Myocyte (in vitro differentiated cells): ENCODE measurements around the gene PPP6R2. TPM values are rescaled to one million over a fixed set of nuclear protein-coding genes. Genes with fewer than 3 reads are reported as not detected.
"Not testable (repeated sequence)": the region's sequence is repeated elsewhere in the genome, so short reads cannot be mapped to it uniquely, and the experiment has no call there.

Experiments used
- DNase-seq: peaks from one replicate; pipeline ENCODE4 v3.0.0-alpha.2; 2012; ENCODE audit warnings: low read depth
- total RNA-seq: library from RNA; depleted of rRNA; stranded (reverse); fragments of >200 nt; gene quantifications from 2 replicates; pipeline ENCODE4 v1.2.3, GENCODE V29; 2014

Gene PPP6R2
- total RNA-seq, 1 donor from 2014 or later = 65.8 TPM

DNA sequence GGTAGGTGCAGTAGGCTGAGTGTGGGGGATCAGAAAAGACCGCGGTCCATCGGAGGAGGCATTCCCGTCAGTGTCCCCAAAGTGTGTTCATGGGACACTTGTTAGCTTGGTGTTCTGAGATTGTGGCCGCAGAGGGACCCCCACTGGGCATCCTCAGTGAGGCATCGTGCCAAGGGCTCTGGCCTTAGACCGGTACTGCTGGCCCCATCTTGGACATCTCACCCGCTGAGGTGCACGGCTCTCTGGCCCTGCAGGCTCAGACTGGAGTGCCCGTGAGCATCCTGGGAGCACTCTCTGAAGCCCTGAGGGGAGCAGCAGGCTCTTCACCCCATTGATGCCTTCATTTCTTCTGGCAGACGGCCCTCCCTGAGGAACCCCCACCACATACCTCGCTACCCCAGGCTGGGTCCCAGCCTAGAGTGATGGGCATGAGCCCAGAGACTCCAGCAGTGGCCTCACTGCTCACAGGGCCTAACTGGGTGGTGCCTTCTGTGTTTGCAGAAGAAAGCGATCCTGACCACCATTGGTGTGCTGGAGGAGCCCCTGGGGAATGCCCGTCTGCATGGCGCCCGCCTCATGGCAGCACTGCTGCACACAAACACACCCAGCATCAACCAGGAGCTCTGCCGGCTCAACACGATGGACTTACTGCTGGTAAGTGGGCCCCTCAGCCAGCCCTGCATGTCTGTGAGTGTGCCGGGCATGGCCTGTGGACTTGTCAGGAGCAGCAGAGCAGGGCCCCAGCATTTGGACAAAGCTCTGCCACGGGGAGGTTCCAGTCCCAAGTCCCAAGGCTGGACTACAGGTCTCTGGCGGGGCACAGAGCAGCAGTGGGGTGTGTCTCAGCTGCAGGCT is 80.1 kb downstream of the PPP6R2 start:
- no peak for DNase-seq

DNA sequence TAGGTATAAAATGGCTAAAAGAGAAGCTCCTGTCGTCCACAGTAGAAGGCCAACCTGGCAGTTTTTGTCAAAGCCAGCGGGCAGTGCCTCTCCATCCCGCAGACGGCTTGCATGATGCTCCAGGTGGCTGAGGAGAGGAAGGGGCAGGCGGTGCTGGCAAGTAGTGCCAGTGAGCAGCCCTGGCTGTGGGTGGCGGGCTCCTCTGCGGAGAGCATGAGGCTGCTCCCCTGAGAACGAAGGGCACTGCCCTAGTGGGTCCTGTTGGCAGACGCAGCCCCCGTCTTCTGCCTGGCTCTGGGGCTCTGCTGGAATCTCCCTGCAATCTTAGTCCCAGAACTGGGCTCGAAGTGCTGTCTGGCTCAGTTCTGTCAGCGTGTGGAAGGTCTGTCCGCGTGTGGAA is 80.8 kb downstream of the PPP6R2 start:
- no peak for DNase-seq

- no peak for DNase-seq
Measured at GRCh38 chr22:50425179-50425916, 82.2 kb downstream of the PPP6R2 start.

- no peak for DNase-seq
Measured at GRCh38 chr22:50432131-50432876, 89.2 kb downstream of the PPP6R2 start.

DNA sequence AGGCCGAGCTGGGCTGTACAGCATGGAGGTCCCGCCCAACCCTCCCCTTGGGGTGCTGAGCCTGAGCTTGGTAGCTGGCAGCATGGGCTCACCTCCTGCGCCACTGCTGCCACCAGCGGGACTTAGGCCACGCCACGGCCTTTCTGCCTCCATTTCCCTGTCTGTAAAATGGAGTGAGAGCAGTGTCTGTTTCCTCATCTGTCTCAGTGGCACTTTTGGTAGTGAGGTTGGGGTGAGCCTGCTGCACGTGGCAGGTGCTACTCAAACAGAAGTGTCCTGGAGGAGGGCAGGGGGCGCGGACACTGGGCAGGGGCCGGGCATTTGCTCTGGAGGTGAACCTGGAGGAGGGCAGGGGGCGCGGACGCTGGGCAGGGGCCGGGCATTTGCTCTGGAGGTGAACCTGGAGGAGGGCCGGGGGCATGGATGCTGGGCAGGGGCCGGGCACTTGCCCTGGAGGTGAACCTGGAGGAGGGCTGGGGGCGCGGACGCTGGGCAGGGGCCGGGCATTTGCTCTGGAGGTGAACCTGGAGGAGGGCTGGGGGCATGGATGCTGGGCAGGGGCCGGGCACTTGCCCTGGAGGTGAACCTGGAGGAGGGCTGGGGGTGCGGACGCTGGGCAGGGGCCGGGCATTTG is 89.9 kb downstream of the PPP6R2 start:
- not testable (repeated sequence) for DNase-seq

DNA sequence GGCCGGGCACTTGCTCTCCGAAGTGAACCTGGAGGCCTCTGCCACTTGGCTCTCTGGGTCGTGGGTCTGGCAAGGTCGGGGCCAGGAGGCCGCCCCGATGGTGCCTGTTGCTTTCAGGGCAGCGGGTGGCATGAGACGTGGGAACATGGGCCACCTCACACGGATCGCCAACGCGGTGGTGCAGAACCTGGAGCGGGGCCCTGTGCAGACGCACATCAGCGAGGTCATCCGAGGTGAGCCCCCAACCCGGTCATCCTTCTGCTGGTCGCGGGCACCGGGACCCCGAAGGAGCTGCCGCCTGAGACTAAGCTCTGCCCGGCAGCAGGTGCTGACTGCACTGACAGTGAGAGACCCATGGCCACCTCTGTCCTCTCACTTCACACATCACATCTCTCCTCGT is 91.7 kb downstream of the PPP6R2 start:
- no peak for DNase-seq

- no peak for DNase-seq
Measured at GRCh38 chr22:50435291-50436014, 92.3 kb downstream of the PPP6R2 start.

DNA sequence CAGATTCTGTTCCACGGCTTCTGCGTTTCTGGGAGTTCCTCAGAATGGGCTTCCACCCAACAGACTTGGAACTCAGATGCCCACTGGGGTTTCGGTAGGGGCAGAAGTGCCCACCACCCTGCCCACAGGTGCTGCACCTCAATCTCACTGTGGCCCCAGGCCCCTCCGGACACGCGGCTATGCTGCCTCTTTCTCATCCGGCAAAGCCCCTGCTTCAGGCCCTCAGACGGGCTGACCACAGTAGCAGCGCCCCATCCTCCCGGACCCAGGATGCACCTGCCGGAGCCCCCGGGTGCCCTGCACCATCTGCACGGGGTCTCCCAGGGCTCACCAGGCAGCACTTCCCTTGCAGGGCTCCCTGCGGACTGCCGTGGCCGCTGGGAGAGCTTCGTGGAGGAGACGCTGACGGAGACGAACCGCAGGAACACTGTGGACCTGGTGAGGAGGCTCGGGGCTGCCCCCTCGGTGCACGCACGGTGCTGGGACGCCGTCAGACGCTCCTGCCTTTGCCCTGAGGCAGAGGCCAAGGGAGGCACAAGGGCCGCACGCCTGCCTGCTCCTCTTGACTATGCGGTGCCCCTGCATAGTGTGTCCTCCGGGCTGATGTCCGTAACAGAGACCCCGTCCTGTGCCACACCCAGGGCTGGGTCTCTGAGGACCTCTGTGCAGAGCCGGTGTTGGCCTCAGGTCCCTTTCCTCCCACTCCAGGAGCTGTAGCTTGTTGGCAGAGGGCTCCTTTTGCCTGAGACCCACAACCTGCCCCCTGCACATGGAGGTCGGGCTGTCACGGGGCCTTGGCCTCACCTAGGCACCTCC is 93.1 kb downstream of the PPP6R2 start:
- DNase-seq = no peak

DNA sequence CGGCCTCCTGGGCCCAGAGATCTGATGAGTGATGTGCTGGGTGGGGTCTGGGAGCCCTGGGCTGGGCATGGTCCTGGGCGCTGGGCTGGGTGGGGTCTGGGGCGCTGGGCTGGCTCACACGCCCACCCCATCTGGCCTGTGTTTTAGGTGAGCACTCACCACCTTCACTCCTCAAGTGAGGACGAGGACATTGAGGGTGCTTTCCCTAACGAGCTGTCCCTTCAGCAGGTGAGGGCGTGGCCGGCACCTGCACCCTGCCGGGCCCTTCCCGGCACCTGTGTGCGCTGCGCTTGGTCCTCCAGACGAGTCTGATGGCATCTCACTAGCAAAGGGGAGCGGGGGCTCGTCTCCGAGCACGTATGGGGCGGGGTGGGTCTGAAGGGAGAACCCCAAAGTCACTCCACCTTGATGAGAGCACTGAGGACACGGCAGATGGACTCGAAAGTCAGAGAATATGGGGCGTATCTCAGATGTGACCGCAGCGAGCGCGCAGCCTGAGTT is 93.8 kb downstream of the PPP6R2 start:
- DNase-seq = no peak

DNA sequence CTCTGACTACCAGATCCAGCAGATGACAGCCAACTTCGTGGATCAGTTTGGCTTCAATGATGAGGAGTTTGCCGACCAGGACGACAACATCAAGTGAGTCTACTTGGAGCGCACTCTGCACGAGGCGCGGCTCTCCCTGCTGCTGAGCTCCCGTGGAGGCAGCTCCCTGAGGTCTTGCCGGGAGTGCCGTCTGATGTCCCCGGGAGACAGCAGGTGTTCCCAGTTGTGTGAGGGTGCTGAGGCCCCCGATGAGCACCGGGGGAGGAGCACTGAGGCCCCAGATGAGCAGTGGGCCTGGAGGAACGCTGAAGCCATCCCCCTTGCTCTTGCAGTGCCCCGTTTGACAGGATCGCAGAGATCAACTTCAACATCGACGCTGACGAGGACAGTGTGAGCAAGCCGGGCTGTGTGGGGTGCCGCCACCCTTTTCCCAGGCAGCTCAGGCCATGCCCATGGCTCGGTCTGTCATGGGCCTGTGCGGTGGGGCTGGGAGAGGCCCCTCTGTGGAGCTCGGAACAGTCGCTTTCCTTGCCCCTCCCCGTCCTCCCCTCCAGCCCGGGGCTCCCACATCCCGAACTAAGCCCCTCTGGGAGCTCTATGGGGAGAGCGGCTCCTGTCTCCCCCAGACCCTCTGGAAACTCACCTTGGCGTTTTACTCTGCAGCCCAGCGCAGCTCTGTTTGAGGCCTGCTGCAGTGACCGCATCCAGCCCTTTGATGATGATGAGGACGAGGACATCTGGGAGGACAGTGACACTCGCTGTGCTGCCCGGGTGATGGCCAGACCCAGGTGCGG is 94.6 kb downstream of the PPP6R2 start:
- no peak for DNase-seq

DNA sequence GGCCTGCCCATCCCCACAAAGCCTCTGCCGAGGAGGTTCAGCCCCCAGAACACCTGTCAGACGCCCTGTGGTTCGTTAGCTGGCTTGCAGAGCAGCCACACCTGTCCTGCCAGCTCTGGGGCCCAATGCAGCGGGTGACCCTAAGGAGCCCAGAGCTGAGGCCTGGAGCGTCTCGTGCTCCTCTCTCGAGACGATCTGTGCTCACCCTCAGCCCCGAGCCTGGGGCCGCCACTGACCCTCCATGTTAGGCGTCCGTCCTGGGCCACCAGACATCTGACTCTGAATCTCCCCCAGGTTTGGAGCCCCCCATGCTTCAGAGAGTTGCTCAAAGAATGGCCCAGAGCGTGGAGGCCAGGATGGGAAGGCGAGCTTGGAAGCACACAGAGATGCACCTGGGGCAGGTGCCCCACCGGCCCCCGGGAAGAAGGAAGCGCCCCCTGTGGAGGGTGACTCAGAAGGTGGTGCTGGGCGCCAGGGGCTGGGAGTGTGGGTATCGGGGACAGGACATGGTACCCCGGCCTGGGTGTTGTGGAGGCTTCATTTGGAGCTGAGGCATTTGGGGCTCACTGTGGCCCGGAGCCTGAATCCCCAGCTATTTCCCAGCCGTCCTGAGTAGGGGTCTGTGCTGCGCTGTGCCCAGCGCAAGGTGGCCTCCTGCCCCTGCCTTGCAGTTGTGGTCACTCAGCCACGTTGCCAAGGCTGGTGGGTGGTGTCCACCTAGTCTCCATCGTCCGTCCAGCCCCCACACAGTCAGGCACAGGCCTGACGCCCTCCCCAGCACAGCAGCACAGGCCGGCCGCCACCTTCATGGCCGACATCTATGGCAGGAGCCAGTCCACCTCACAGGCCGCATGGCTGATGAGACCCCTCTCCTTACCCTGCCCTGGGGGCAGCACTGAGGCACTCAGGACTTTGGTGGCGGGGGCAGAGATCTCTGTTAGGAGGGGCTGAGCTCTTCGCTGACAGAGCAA is 95.5 kb downstream of the PPP6R2 start:
- DNase-seq = peak; percentile 38

GRCh38 chr22:50439314-50439870 is 96.3 kb downstream of the PPP6R2 start:
- peak; percentile 26 for DNase-seq

DNA sequence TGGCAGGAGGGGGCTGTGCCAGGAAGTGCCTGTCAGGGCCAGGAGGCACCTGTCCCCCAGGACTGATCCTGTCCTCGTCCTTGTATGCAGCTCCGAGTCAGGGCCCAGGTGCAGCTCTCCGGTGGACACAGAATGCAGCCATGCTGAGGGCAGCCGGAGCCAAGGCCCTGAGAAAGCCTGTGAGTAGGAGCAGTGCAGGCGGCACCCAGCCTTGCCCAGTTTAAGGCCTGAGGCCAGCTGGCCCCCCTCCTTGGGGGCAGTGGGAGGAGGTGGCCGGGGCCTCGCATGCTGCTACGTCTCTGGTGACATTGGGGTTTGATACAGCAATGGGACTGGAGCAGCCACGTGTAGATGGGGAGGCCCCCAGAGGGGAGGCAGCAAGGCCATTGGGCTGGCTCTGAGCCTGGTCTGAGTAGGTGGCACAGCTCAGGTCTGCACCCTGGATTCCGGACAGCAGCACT is 96.8 kb downstream of the PPP6R2 start:
- no peak for DNase-seq

DNA sequence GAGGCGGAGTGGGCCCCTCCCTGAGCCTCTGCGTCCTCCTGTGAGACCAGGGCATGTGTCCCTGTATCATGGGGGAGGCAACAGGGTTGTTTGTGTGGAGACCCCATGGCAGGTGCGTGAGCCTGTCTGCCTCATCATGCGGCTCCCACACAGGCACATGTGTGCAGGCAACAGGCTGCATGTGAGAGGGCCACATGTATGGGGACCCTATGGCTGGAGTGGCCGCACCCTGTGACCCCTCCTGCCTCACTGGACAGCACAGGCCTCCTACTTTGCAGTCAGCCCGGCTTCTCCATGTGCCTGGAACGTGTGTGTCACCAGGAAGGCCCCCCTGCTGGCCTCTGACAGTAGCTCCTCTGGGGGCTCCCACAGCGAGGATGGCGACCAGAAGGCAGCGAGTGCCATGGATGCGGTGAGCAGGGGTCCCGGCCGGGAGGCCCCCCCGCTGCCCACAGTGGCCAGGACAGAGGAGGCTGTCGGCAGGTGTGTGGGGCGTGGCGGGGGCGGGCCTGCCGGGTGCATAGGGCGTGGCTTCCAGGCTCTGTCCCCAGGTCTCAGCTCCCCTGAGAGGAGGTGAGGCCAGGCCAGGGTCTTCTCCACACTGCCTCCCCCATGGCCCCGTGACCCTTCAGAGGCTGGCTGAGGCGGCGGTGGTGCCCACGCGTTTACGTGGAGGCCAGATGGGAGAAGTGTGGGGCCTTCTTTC is 97.6 kb downstream of the PPP6R2 start:
- DNase-seq = no peak

DNA sequence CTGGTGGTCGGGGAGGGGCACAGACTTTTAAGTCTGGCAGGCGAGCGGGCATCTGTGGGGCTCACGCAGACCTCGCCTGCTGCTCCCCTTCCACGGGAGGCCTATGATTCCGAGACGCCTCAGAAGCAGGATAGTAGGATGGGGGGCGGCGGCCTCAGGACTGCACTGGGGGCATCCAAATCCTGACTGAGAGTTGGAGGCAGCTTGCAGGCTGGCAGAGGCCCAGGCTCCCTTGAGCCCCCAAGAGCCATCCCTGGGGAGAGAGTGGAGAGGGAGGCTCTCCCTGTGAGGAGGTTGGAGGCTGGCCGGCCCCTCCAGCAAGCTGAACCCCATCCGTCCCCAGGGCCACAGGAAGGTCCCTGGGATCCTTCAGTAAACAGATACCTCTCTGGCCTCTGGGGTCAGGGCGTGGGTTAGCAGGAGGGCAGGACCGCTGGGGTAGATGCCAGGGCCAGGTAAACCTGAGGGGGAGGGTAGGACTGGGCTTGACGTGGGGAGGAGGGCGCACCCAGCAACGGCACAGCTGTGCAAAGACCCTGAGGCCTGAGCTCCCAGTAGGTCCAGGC is 98.4 kb downstream of the PPP6R2 start:
- DNase-seq = no peak

DNA sequence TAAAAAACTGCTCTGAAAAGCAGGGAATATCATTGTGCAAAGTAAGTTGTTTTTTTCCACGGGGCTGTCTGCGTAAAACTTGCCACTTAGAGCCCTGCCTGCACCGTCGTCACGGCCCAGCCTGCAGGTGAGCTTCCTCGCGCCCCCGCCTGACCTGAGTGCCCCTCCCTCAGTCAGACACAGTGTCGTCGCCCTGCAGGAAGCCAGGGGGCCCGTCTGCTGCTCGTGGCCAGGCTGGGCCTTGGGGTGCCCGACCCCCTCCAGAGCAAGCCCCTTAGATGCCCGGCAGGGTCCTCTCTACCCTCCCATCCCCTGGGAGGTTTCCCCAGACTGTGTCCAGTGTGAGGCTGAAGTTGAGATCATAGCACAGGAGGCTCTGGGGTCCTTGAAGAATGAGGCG is 100.1 kb downstream of the PPP6R2 start:
- DNase-seq = no peak
